Activated CD8-positive, alpha-beta memory T cell treated with anti-CD3 and anti-CD28 coated beads, Interleukin-2, amount 10 ng/mL, durations not matched to agents 7 days and 5 days (primary cell): ENCODE measurements around the gene PDK4. TPM values are rescaled to one million over a fixed set of nuclear protein-coding genes. Genes with fewer than 3 reads are reported as not detected.

Source experiments
- ATAC-seq: fragments of 150-1000 bp; cut with Tn5 transposase; one replicate; pipeline ENCODE4 v1.10.0; 2021; ENCODE audit warnings: moderate library complexity
- CTCF ChIA-PET: fragments of 350-600 bp; sonication (Branson Sonifier 250); formaldehyde crosslinking; loops from one replicate; lab custom pipeline; 2021; ENCODE audit warnings: antibody characterized with exemption; lab: Charles Lee
- DNase-seq: peaks from one replicate; pipeline ENCODE4 v3.0.0-alpha.2; 2020
- H3K27ac Mint-ChIP-seq: one replicate; pipeline ENCODE4 v1.8.0; 2021; ENCODE audit warnings: mild to moderate bottlenecking, mixed read lengths
- H3K27me3 Mint-ChIP-seq: one replicate; pipeline ENCODE4 v1.8.0; 2021; ENCODE audit warnings: mixed read lengths
- H3K36me3 Mint-ChIP-seq: one replicate; pipeline ENCODE4 v1.8.0; 2021; ENCODE audit warnings: mild to moderate bottlenecking, mixed read lengths
- H3K4me1 Mint-ChIP-seq: one replicate; pipeline ENCODE4 v1.8.0; 2021; ENCODE audit warnings: mixed read lengths
- H3K4me3 Mint-ChIP-seq: one replicate; pipeline ENCODE4 v1.8.0; 2021; ENCODE audit warnings: mild to moderate bottlenecking, moderate library complexity, mixed read lengths
- H3K9me3 Mint-ChIP-seq: one replicate; pipeline ENCODE4 v1.8.0; 2022; ENCODE audit warnings: low read depth, mixed read lengths
- total RNA-seq, 2 experiments: library from RNA; stranded (reverse); gene quantifications; one replicate each; pipeline ENCODE4 v1.2.3, GENCODE V29; 2021

The PDK4 gene
- total RNA-seq, 2 experiments from 2014 or later: not detected

GRCh38 chr7:95545007-95545615 is 51.2 kb downstream of the PDK4 start:
- no peaks in the 10 kb centered on the region for H3K4me1 Mint-ChIP-seq
- ATAC-seq: no peak
- H3K9me3 Mint-ChIP-seq: no peaks in the 10 kb centered on the region
- CTCF ChIA-PET: interaction anchor here (1.2 to 1.5 kb wide), 2 partner anchors 141 to 145 kb away, joined by 3 to 4 read pairs; no protein-coding TSS in a partner anchor
- no peak overlapping the region for H3K27ac Mint-ChIP-seq
- H3K4me3 Mint-ChIP-seq: no peak overlapping the region
- peaks cover 12% of the 10 kb centered on the region for H3K27me3 Mint-ChIP-seq
- no peak for DNase-seq
- no peaks in the 10 kb centered on the region for H3K36me3 Mint-ChIP-seq

GRCh38 chr7:95544171-95544570 is 52.1 kb downstream of the PDK4 start:
- no peaks in the 10 kb centered on the region for H3K36me3 Mint-ChIP-seq
- peaks cover 8% of the 10 kb centered on the region for H3K27me3 Mint-ChIP-seq
- no peak overlapping the region for H3K27ac Mint-ChIP-seq
- no peaks in the 10 kb centered on the region for H3K9me3 Mint-ChIP-seq
- ATAC-seq: no peak
- CTCF ChIA-PET: interaction anchor here (1.2 kb wide), 1 partner anchor 146 kb away, joined by 3 read pairs; no protein-coding TSS in a partner anchor
- no peaks in the 10 kb centered on the region for H3K4me1 Mint-ChIP-seq
- no peak overlapping the region for H3K4me3 Mint-ChIP-seq
- no peak for DNase-seq

DNA sequence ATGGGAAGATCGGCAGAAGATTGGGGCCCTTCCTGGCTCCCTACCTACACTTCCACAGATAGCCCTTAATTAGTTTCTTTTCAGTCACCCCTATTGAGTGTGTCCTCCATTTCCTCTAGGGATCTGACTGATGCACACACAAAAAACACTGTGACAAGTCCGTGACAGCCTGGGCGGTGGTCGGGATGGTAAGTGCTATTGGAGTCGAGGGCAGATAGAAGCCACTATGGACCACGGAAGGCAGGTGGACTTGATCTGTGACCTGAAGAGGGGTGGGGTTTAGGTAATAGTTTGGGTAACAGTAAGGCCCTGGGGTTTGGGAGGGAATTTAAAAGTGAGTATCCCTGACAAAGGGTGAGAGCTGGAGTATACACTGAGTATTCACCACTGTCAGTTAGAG is 53.0 kb downstream of the PDK4 start:
- H3K36me3 Mint-ChIP-seq: no peaks in the 10 kb centered on the region
- H3K4me3 Mint-ChIP-seq: no peak overlapping the region
- H3K9me3 Mint-ChIP-seq: no peaks in the 10 kb centered on the region
- no peak for DNase-seq
- no peak overlapping the region for H3K27ac Mint-ChIP-seq
- no peaks in the 10 kb centered on the region for H3K4me1 Mint-ChIP-seq
- CTCF ChIA-PET: no interaction called here
- peaks cover 13% of the 10 kb centered on the region for H3K27me3 Mint-ChIP-seq
- no peak for ATAC-seq

- ATAC-seq: no peak
- Mint-ChIP-seq H3K9me3 (no peaks in the 10 kb centered on the region), H3K4me3 (no peak overlapping the region), H3K36me3 (no peaks in the 10 kb centered on the region), H3K27ac (no peak overlapping the region), H3K4me1 (no peaks in the 10 kb centered on the region), H3K27me3 (peaks cover 29% of the 10 kb centered on the region)
- no peak for DNase-seq
- CTCF ChIA-PET: no interaction called here
These were observed 56.0 kb downstream of the PDK4 start for GRCh38 chr7:95540366-95540765.

- ATAC-seq (no peak), DNase-seq (no peak)
- no peaks in the 10 kb centered on the region for H3K36me3 Mint-ChIP-seq
- H3K9me3 Mint-ChIP-seq: no peaks in the 10 kb centered on the region
- H3K27me3 Mint-ChIP-seq: peaks cover 31% of the 10 kb centered on the region
- H3K4me3 Mint-ChIP-seq: no peak overlapping the region
- H3K4me1 Mint-ChIP-seq: no peaks in the 10 kb centered on the region
- CTCF ChIA-PET: no interaction called here
- H3K27ac Mint-ChIP-seq: no peak overlapping the region
These were observed 56.9 kb downstream of the PDK4 start for GRCh38 chr7:95539426-95539825.

DNA sequence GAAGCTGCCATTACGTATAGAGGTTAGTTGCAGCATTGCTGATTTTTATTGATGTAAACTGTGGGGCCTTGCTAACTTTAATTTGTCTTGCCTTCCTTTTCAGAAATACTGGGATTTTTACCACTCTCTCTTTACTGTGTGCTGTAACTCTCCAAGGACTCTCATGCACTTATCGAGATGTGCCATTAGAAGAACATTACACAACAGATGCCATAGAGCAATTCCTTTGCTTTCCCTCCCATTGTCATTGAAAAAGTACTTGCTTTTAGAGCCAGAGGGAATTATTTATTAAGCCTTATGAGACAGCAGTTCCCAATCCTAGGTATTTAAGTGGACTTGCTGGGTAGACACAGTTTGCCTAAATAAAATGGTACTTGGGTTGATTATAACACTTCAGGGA is 58.8 kb downstream of the PDK4 start:
- no peaks in the 10 kb centered on the region for H3K36me3 Mint-ChIP-seq
- H3K27ac Mint-ChIP-seq: no peak overlapping the region
- ATAC-seq (no peak), DNase-seq (no peak)
- no peaks in the 10 kb centered on the region for H3K4me1 Mint-ChIP-seq
- no peak overlapping the region for H3K4me3 Mint-ChIP-seq
- H3K27me3 Mint-ChIP-seq: peaks cover 33% of the 10 kb centered on the region
- CTCF ChIA-PET: no interaction called here
- no peaks in the 10 kb centered on the region for H3K9me3 Mint-ChIP-seq

DNA sequence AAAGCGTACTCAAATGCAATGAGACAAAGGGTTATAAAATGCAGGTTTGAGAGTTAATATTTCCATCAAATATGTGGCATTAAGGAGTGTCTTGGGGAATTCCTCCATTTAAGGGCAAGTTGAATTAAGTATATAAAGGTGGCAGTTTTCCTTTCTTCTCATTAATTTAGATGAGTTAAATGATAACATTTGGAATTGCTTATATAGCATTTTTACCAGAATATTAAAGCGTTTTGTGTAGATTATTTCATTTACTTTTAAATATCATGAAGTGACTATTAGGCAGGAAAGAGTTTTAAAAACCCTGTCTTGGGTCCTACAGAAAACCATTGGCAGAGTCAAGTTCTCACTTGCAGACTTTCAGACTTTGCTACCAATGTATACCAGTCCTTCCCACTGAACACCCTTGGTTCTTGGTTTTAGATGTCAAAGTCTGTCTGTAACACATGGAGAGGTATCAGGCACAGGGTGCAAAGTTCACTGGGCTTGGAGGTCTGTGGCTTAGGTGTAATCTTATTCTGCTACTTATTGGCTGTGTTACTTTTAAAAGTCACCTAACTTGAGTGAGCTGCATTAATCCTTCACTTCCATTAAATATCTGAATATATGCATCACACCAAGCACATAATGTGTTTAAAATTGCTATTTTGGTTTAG is 59.5 kb downstream of the PDK4 start:
- ATAC-seq: no peak

DNA sequence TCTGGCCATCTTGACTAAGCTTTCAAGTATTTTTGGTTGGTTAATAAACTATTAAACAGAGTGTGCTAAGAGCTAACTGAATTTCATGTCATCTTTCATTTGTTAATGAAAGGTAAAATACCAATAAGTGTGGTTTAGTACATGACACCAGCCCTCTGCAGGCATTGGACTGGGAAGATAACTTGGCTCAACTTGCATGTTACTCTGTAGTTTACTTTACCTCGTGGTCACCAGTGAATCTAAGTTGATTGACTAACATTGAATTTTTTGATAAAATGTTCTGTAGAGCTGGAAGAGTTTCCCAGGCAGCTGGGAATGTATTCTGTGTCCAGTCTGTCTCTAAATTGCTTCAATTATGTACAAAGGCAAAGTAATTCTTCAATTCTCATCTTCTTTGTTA is 60.7 kb downstream of the PDK4 start:
- Mint-ChIP-seq H3K4me1 (no peaks in the 10 kb centered on the region), H3K27ac (no peak overlapping the region), H3K4me3 (no peak overlapping the region), H3K27me3 (peaks cover 30% of the 10 kb centered on the region), H3K36me3 (no peaks in the 10 kb centered on the region), H3K9me3 (no peaks in the 10 kb centered on the region)
- CTCF ChIA-PET: no interaction called here
- ATAC-seq: no peak
- no peak for DNase-seq

More for the DNA sequence above, 59.5 kb downstream of the PDK4 start:
- Mint-ChIP-seq H3K4me3 (no peak overlapping the region), H3K27me3 (peaks cover 33% of the 10 kb centered on the region), H3K27ac (no peak overlapping the region), H3K4me1 (no peaks in the 10 kb centered on the region), H3K36me3 (no peaks in the 10 kb centered on the region), H3K9me3 (no peaks in the 10 kb centered on the region)
- CTCF ChIA-PET: no interaction called here
- no peak for DNase-seq

DNA sequence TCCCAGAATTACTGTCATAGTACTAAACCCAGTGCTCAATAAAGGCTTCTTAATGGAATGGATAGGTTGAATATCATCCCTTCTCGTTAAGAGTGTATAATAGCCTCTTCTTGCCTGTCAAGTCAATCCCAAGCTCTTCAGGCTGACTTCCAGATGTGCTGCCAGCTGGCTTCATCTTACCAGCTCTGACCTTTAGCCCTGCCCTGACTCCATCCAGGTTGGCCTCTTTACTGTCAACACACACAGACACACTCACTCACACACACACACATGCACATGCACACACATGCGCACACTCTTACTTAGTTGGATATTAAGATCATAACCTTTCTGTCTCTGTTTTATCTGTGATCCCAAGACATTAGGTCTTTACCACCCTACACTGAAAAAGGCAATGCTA is 61.5 kb downstream of the PDK4 start:
- no peak for DNase-seq
- Mint-ChIP-seq H3K36me3 (no peaks in the 10 kb centered on the region), H3K4me3 (no peak overlapping the region), H3K27me3 (peaks cover 26% of the 10 kb centered on the region), H3K4me1 (no peaks in the 10 kb centered on the region), H3K9me3 (no peaks in the 10 kb centered on the region), H3K27ac (no peak overlapping the region)
- CTCF ChIA-PET: no interaction called here
- no peak for ATAC-seq

Other genes starting within 250 kb of the PDK4 start
- gene PON3, start 200.1 kb downstream of the PDK4 start, total RNA-seq: under 1 TPM in 1 of 2 experiments, not detected in 1; 0.40 TPM
- 10 to 100 TPM in 1 of 2 experiments, 1 to 10 TPM in 1; 7.4 to 11.7 TPM for gene PON2, start 161.5 kb downstream of the PDK4 start, total RNA-seq
- not detected for gene ASB4, start 110.6 kb downstream of the PDK4 start, total RNA-seq
- not detected for gene DYNC1I1, start 176.0 kb upstream of the PDK4 start, total RNA-seq